ENCODE results near the gene FAM167B. TPM values are rescaled to one million over a fixed set of nuclear protein-coding genes. Genes with fewer than 3 reads are reported as not detected.
A peak's percentile ranks its signal among the peaks of the same experiment; 100 is the strongest.
"Not testable (repeated sequence)": the region's sequence is repeated elsewhere in the genome, so short reads cannot be mapped to it uniquely, and the experiment has no call there.

The FAM167B gene
- total and polyA plus RNA-seq, 2 donors (not counting 1 experiment from before 2014, with no cell fraction given) = 1.1 to 5.4 TPM

GRCh38 chr1:32276032-32276782 is 29.2 kb downstream of the FAM167B start:
- no peak for ATAC-seq (ENCODE audit: low read depth)
- POLR2A ChIA-PET = interaction anchor here (0.6 to 0.7 kb wide), 3 partner anchors 14 to 1006 kb away, joined by 4 to 7 read pairs (median 5); no protein-coding TSS in a partner anchor
- TF ChIP-seq EZH2 (IDR thresholded peaks at IDR 0.05; ENCODE audit: borderline replicate concordance, insufficient read depth, low read depth, low read length, poor library complexity, severe bottlenecking) (no peak), CTCF (IDR thresholded peaks at IDR 0.05) (no peak)
- H3K4me1 ChIP-seq (ENCODE audit: control insufficient read depth in 2 of 2, insufficient read depth in 2 of 2, low read length in 2 of 2) = peaks cover 20 to 26% of the 10 kb centered on the region in 2 donors
- no peak overlapping the region for H3K4me3 Mint-ChIP-seq
- no peaks in the 10 kb centered on the region for H3K9me3 Mint-ChIP-seq (ENCODE audit: insufficient read depth)
- H3K27ac Mint-ChIP-seq = no peak overlapping the region
- CTCF ChIA-PET = interaction anchor here (0.6 to 1.3 kb wide), 3 partner anchors 27 to 578 kb away, joined by 3 to 5 read pairs (median 3); no protein-coding TSS in a partner anchor
- no peaks in the 10 kb centered on the region for H3K27me3 Mint-ChIP-seq
- WGBS (ENCODE audit: insufficient coverage) = 97% methylated on average over 21 of the region's 30 CpGs
- intact Hi-C loops (cut with micrococcal nuclease) = no loop called here
- DNase-seq = no peak
- no peak overlapping the region for H3K27ac ChIP-seq (ENCODE audit: low read length in 2 of 2)
- H3K9me3 ChIP-seq (ENCODE audit: control extremely low read depth in 1 of 3, control insufficient read depth in 2 of 3, insufficient read depth in 1 of 3, low read length in 2 of 3) = no peaks in the 10 kb centered on the region
- peaks cover 41% of the 10 kb centered on the region for H3K79me2 ChIP-seq (ENCODE audit: control insufficient read depth, insufficient read depth, low read length)
- no peak overlapping the region for H3K9ac ChIP-seq (ENCODE audit: low read length)
- H2AFZ ChIP-seq (ENCODE audit: insufficient read depth, low read depth, low read length, poor library complexity, severe bottlenecking) = no peak overlapping the region
- no peaks in the 10 kb centered on the region for H3K27me3 ChIP-seq (replicated peaks in 1 of 4; ENCODE audit: control extremely low read depth in 1 of 4, control insufficient read depth in 3 of 4, insufficient read depth in 4 of 4, low read length in 3 of 4)
- no peaks in the 10 kb centered on the region for H4K20me1 ChIP-seq (ENCODE audit: control insufficient read depth, insufficient read depth, low read length, poor library complexity, severe bottlenecking)
- H3K4me2 ChIP-seq (replicated peaks; ENCODE audit: low read depth, low read length, poor library complexity, severe bottlenecking) = peak overlapping the region; percentile 50
- no peak overlapping the region for H3K4me3 ChIP-seq (ENCODE audit: control extremely low read depth in 1 of 5, extremely low read depth in 1 of 5, insufficient read depth in 1 of 5, low read depth in 2 of 5, low read length in 4 of 5)
- H3K4me1 Mint-ChIP-seq = peaks cover 27% of the 10 kb centered on the region
- H3K36me3 ChIP-seq (replicated peaks in 1 of 2; ENCODE audit: control extremely low read depth in 1 of 2, control insufficient read depth in 1 of 2, extremely low read depth in 1 of 2, insufficient read depth in 2 of 2, low read length in 1 of 2) = peaks cover 0 to 27% of the 10 kb centered on the region in 2 experiments

GRCh38 chr1:32284777-32285176 is 37.8 kb downstream of the FAM167B start:
- H3K4me1 Mint-ChIP-seq; H3K9me3 Mint-ChIP-seq (ENCODE audit: insufficient read depth); H3K9me3 ChIP-seq (ENCODE audit: control extremely low read depth in 1 of 3, control insufficient read depth in 2 of 3, insufficient read depth in 1 of 3, low read length in 2 of 3); H3K79me2 ChIP-seq (ENCODE audit: control insufficient read depth, insufficient read depth, low read length); H3K4me1 ChIP-seq (ENCODE audit: control insufficient read depth in 2 of 2, insufficient read depth in 2 of 2, low read length in 2 of 2); H3K27me3 ChIP-seq (replicated peaks in 1 of 4; ENCODE audit: control extremely low read depth in 1 of 4, control insufficient read depth in 3 of 4, insufficient read depth in 4 of 4, low read length in 3 of 4); intact Hi-C loops (cut with micrococcal nuclease); H4K20me1 ChIP-seq (ENCODE audit: control insufficient read depth, insufficient read depth, low read length, poor library complexity, severe bottlenecking); DNase-seq; H2AFZ ChIP-seq (ENCODE audit: insufficient read depth, low read depth, low read length, poor library complexity, severe bottlenecking); H3K4me3 Mint-ChIP-seq; H3K27ac ChIP-seq (ENCODE audit: low read length in 2 of 2); H3K4me3 ChIP-seq (ENCODE audit: control extremely low read depth in 1 of 5, extremely low read depth in 1 of 5, insufficient read depth in 1 of 5, low read depth in 2 of 5, low read length in 4 of 5); ATAC-seq (ENCODE audit: low read depth); H3K4me2 ChIP-seq (replicated peaks; ENCODE audit: low read depth, low read length, poor library complexity, severe bottlenecking); H3K9ac ChIP-seq (ENCODE audit: low read length); H3K27me3 Mint-ChIP-seq; CTCF ChIA-PET; H3K27ac Mint-ChIP-seq: not testable (repeated sequence)
- POLR2A ChIA-PET = interaction anchor here (1.8 kb wide), 1 partner anchor 37 kb away, joined by 8 read pairs; no protein-coding TSS in a partner anchor
- H3K36me3 ChIP-seq (replicated peaks in 1 of 2; ENCODE audit: control extremely low read depth in 1 of 2, control insufficient read depth in 1 of 2, extremely low read depth in 1 of 2, insufficient read depth in 2 of 2, low read length in 1 of 2) = peaks cover 3 to 18% of the 10 kb centered on the region in 2 experiments
- WGBS (ENCODE audit: insufficient coverage) = 100% methylated on average over 2 of the region's 8 CpGs

Measured in B cell (primary cell).